NCI-H446 treated with DMSO at 0.1 percent for 48 hours (cell line): ENCODE measurements around the gene CORO1A.
"Not testable (repeated sequence)": the region's sequence is repeated elsewhere in the genome, so short reads cannot be mapped to it uniquely, and the experiment has no call there.

Source experiments
- DNase-seq: peaks from one replicate; lab custom pipeline; 2025; lab: John Stamatoyannopoulos, UW

The CORO1A gene

DNA sequence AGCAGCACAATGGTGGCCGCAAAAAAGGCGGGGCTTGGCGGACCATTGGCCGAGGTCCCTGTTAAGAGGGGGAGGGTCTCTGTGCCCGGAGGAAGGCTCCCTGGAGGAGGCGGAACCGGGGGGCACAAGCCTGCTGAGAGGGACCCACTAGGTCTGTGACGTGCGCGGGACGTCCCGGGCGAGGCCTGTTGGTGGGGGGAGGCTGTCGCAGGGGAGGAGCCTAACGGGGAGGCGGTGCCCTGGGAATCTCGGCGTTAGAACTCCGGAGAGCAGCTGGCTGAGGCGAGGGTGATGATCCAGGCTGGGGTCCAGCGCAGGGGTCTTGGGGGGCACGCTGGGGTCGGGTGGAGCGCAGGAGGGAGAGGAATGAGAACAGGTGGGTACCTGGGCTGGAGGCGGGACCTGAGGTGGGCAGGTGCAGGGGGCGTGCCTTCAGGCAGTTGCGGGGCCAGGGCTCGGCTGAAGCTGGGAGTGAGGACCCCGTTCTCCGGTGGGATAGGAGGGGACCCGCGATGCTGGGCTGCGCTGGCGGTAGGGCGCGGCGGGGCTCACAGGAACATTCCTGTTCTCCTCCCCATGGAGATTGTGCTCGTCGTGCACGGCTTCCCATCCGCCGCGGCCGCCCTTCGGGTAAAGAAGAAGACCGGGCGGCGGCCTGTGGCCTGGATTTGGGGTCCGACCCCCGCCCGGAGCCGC is 22.3 kb downstream of the CORO1A start:
- DNase-seq: not testable (repeated sequence)

DNA sequence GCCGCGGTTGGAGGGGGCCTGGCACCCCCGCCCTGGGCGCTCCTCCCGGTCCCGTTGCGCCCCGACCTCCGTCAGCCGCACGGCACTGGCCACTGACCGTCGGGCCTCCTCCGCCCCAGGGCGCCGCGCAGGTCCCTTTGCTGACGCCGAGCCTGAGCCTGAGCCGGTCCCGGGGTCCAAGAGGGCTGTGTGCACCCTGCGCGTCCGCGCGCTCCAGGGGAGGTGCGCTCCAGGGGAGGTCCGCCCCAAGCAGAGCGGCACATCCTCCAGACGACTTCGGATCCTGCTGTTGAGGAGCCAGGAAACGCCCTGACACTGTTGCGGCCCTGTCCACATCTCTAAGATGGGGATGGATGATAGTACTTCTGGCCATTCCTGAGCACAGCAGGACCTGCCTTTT is 22.9 kb downstream of the CORO1A start:
- not testable (repeated sequence) for DNase-seq

DNA sequence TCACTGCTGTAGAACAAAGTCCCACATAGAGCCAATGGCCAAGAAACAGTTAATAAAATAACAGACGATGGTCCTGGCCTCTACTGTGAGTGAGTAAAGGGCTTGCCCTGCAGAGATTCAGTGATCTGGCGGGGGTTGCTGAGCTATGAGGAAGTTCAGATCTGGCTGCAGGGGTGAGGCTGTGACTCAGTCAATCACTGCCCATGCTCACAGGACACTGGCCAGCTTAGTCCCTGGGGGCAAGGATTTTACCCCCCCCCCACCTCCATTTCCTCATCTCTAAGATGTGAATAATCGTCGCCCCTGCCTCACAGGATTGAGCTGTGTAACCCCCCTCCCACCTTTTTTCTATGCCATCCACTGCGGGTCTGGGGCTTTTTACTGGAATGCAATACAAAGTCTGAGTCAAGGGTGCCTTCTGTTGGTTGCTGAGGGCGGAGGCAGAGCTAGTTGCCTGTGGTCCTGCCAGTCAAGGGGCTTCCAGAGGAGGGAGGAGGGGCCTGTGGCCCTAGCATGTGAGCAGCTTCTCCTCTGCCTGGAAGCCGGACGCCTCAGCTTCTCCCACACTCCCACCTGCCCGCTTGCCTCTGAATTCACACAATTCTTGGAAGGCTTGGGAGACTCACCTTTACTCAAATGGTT is 23.8 kb downstream of the CORO1A start:
- DNase-seq: not testable (repeated sequence)

DNA sequence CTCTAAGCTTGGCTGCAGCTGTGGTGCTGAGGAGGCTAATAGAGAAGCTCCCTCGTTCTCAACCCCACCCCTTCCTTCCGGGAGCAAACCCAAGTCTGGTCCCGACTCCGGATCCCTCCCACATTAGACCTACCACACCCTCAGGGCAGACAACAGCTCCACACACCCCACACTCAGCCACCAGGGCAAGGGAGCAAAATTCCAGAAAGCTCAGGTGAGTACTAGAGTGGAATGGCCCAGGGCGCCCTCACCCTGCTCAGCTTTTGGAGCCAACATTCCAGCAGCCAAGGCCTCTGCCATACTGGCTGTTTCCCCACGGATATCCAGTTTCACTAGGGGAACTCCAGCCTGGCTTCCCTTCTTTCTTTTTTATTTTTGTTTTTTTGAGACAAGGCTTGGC is 25.6 kb downstream of the CORO1A start:
- not testable (repeated sequence) for DNase-seq

DNA sequence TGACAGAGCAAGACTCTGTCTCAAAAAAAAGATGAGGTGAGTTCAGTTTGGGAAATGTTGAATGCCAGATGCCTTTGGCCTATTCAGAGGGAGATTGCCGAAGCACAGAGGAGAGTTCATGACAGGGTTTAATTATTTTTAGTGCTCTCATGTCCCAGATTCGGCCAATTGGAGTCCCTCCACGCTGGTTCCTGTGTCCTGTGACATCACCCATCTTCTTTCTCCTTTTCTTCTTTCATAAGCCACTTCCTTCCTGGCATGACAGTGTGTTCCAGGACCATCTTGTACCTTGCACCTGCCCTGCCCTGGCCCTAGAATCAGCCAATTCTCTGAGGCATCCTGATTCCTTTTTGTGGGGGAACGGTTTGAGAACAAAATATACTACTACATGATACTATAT is 28.0 kb downstream of the CORO1A start:
- DNase-seq: not testable (repeated sequence)

DNA sequence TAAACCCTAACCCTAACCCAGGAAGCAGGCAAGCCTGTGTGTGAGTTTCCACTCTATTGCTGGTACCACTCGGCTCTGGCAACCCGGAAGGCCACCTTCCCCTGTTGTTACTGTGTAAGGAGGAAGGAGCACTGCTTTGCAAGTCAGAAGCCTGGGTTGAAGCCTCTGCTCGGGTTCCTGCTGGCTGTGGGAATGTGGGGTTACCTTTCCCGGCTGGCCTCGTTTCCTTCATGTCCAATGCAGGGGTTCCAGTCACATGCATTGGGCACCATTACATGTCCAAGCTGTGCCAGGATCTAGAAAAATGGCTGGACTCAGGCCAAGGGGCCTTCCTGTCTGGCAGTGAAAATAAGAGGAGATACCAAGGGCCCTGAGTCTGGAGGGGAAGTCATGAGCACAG is 33.7 kb downstream of the CORO1A start:
- DNase-seq: not testable (repeated sequence)
